ENCODE measurements around the gene MMS19.
"Not testable (repeated sequence)": the region's sequence is repeated elsewhere in the genome, so short reads cannot be mapped to it uniquely, and the experiment has no call there.

The MMS19 gene

DNA sequence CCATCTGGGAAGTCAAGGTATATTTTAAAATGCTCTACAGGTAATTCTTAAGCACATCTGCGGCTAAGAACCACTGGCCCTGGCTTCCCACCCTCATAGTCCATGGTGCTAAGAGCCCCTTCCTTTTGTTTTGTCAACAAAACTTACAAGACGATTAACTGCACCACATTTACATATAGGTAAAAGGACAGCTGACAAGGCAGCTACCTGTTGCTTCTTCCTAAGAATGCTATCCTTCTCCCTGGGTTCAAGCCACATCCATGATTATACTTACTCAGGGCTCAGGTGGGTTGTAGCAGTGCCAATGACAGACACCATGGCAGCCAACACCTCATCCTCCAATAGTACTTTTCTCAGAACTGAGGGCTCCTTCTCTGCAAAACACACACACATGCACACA, 35.9 kb downstream of the MMS19 start:
- DNase-seq (ENCODE audit: low spot score) = no peak

GRCh38 chr10:97459933-97460332, 38.3 kb downstream of the MMS19 start:
- no peak for DNase-seq (ENCODE audit: low spot score)

DNA sequence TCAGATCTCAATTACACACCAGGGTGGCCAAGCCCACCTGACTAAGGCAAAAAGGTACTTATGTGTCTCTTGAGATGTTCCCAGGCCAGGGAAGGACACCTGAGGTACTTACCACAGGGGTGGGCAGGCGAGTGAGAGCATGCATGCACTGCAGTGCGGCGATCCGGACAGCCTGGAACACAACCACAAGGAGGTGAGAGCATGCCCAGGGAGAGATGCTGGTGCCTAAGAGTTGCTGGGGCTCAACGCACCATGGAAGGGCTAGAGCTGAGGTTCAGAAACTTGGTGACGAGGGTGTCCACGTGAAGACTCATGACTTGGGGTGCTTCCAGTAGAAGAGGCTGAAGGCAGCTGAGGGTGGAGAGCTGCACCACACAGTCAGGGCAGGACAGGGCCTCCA, 39.1 kb downstream of the MMS19 start:
- no peak for DNase-seq (ENCODE audit: low spot score)

- no peak for DNase-seq (ENCODE audit: low spot score)
Observed at GRCh38 chr10:97456686-97457065, 41.5 kb downstream of the MMS19 start.

GRCh38 chr10:97456034-97456685, 42.1 kb downstream of the MMS19 start:
- no peak for DNase-seq (ENCODE audit: low spot score)

DNA sequence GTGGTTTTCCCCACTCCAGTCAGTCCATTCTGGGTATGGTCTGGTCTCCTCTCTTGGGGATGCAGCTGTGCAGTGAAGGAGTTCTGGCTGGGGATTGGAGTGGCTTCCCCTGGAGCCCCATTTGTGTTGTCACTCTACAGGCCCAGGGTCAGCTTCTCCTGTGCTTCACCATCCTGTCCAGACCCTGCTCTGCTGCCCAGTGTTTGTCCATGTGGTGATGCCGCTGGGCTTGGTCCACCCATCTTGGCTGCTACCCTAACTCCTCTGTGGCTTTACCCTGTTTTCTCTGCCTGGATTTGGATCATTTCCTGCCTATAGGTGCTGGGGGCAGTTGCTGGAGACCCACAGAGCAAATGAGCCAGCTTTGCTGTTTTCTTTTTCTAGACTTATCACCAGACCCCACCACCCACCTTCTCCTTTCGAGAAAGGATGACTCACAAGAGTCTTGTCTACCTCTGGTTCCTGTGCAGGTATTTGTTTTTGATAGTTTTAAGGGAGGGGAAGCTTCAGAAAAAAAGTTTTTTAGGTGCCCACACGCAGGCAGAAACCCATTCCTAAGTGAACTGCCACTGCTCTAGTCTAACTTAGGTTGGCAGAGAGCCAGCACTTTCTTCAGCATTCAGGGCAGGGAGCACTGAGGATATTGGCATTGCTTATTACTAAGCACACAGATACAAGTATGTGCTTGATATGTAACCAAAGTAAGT, 43.7 kb downstream of the MMS19 start:
- no peak for DNase-seq (ENCODE audit: low spot score)

GRCh38 chr10:97452352-97452751, 45.9 kb downstream of the MMS19 start:
- DNase-seq (ENCODE audit: low spot score) = no peak

DNA sequence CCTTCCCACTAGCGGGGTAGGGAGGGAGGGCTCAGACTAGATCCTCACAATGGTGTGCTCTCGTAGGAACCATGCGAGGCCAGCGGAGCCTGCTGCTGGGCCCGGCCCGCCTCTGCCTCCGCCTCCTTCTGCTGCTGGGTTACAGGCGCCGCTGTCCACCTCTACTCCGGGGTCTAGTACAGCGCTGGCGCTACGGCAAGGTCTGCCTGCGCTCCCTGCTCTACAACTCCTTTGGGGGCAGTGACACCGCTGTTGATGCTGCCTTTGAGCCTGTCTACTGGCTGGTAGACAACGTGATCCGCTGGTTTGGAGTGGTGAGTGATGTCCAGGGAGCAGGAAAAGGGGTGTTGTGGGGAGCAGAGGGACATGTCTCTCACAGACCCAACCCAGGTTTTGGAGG, 46.6 kb downstream of the MMS19 start:
- DNase-seq (ENCODE audit: low spot score) = no peak

DNA sequence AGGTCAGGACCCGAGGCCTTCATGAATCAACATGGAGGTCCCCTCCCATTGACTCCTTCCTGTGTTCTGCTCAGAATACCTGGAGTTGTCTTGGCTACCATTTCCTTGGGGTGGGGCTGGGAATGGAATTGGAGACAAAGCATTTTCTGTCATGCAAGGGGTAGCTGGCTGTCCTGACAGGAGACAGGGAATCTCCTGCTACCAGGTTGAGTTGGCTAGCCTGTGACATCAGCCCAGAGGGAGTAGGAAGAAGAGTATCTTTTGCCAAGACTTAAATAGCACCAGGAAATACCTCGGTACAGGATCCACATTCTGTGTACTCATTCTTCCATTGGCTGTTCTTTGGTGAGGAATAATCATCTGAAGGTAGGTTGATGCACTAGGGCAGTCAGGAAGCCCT, 47.4 kb downstream of the MMS19 start:
- no peak for DNase-seq (ENCODE audit: low spot score)

GRCh38 chr10:97445722-97446639, 52.2 kb downstream of the MMS19 start, which contains the start of the genes EXOSC1 and ZDHHC16:
Gene EXOSC1 (minus strand): TSS chr10:97446006. CDS start chr10:97445985, 21 bp downstream.
Gene ZDHHC16 (plus strand): TSS chr10:97446175. CDS start chr10:97451676, 5,501 bp downstream.
- DNase-seq (ENCODE audit: low spot score) = peak; percentile 95

- DNase-seq (ENCODE audit: low spot score) = no peak
Observed at GRCh38 chr10:97445357-97445721, 52.9 kb downstream of the MMS19 start.

- no peak for DNase-seq (ENCODE audit: low spot score)
Observed at GRCh38 chr10:97444212-97444611, 54.0 kb downstream of the MMS19 start.

DNA sequence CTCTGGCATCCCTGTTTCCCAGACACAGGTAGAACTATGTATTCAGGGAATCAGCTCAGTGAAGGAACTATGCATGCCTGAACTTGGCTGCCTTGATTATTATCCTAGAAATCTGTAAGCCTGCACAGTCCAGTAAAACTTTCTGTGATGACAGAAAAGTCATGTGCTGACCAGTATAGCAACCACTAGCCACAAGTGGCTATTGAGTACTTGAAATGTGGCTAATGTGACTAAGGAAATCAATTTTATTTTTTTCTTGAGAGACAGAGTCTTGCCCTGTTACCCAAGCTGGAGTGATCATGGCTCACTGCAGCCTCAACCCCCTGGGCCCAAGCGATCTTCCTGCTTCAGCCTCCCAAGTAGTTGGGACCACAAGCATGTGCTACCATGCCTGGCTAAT, 55.9 kb downstream of the MMS19 start:
- no peak for DNase-seq (ENCODE audit: low spot score)

GRCh38 chr10:97435211-97435610, 63.0 kb downstream of the MMS19 start:
- DNase-seq (ENCODE audit: low spot score) = no peak

- no peak for DNase-seq (ENCODE audit: low spot score)
Observed at GRCh38 chr10:97434557-97434956, 63.7 kb downstream of the MMS19 start.

GRCh38 chr10:97434055-97434454, 64.2 kb downstream of the MMS19 start:
- no peak for DNase-seq (ENCODE audit: low spot score)

DNA sequence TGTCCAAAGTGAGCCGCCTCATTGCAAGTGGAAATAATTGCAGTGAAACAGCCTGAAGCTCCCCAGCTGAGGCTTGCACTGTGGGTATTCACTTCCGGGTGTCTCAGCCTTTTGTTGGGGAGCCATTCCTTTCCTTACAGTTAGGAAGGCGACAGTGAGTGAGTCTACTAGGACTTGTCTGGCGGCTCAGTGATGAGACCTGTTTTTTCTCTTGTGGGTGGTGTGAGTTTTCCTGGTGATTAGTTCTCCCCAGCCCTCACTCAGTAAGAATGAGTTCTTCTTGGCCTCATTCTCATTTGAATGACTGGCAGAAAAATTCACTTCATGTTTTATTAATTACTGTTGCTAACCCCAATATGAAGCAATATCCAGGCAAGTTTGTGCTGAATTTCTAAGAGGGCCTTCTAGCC, 69.6 kb downstream of the MMS19 start:
- no peak for DNase-seq (ENCODE audit: low spot score)

DNA sequence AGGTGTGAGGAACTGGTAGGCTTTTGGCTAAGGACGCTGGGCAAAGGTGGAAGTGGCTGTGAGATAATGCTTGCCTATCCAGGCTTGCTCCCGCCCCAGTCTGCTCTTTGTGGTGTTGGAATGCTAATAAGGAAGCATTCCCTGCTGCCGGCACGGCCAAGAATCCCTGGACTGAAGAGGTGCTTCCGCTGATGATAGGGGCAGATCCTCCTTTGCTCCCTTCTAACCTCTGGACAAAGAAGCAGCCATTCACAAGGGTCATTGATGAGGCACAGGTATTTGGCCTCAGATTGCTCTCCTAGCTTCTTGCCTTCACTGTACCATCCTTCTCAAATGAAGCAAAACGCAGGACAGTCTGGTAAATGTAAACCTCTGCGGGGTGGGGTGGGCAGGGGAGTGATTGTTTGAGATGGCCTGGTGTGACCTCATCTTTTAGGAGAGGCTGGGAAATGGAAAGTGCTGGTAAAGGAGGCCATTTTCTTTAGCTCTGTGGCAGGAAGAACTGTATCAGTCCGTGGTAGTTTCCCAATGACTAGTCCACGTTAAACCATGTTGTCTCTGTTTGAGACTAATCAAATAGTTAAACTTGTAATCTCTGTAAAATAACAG, 70.5 kb downstream of the MMS19 start:
- peak; percentile 66 for DNase-seq (ENCODE audit: low spot score)

DNA sequence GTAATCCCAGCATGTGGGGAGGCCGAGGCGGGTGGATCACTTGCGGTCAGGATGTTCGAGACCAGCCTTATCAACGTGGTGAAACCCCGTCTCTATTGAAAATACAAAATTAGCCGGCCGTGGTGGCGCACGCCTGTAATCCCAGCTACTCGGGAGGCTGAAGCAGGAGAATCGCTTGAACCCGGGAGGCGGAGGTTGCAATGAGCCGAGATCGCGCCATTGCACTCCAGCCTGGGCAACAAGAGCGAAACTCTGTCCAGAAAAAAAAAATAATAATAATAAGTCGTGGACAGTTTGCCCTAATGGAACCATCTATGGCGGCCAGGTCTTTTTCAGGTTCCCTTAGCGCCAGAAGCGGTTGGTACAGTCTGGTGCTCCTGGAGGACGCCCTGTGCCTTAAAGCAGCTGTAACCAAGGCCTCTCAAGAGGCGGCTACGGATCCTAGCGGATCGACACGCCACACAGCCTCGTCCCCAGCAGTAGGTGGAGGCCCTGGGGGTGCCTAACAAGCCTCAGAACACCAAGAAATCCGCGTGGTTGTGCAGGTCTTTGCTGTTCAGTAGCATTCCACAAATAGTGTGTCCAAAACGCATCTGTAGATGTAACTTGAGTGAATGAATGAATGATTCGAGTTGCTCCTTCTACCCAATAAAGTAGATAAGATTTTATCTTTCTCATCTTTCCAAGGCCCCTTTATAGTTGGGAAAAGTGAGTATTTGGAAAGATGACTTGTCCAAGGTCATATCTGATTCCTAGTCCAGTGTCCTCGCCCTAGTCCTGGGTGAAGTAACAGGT, 71.2 kb downstream of the MMS19 start:
- no peak for DNase-seq (ENCODE audit: low spot score)

- peak; percentile 98 for DNase-seq (ENCODE audit: low spot score)
Observed at GRCh38 chr10:97425964-97426775, 72.1 kb downstream of the MMS19 start, which contains the start of gene PGAM1. Gene PGAM1 (plus strand): TSS chr10:97426191. CDS start chr10:97426308, 117 bp downstream.

DNA sequence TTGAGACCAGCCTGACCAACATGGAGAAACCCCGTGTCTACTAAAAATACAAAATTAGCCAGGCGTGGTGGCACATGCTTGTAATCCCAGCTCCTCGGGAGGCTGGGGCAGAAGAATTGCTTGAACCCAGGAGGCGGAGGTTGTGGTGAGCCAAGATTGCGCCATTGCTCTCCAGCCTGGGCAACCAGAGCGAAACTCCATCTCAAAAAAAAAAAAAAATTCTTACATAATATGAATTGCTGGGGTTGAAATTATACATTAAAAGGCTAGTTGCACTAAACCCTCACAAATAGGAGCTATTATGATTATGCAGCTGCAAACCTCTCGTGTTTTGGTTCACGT, 74.5 kb downstream of the MMS19 start:
- DNase-seq (ENCODE audit: low spot score) = not testable (repeated sequence)
